ENCODE data around the gene CCDC174. TPM values are rescaled to one million over a fixed set of nuclear protein-coding genes. Genes with fewer than 3 reads are reported as not detected.

CCDC174 gene
- total and polyA plus RNA-seq, 7 donors = 10.8 to 21.3 (median 13.3) TPM

DNA sequence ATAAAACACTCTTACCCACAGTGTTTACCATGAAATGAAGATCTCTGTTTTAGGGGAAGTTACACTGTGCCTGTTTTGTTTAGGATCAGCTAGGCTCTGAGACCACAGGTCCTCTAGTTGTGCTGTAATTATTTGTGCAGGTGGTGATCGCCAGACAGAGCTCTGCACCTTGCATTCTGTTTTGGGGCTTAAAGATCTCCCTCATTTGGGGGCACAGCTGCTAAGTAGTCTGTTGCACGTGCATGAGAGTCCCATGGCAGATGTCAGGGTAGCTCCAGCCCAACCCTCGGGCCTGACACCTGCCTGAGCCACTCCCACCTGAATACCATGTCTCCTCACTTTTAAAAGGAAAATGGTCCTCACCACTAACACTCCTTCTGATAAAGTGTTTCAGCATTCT, 35.8 kb downstream of the CCDC174 start:
- Histone ChIP-seq H3K36me3 (no peaks in the 10 kb centered on the region), H3K9me3 (no peaks in the 10 kb centered on the region), H3K27me3 (no peaks in the 10 kb centered on the region), H3K27ac (no peak overlapping the region), H3K4me3 (no peak overlapping the region), H3K4me1 (no peaks in the 10 kb centered on the region)
- 46 to 59% methylated on average over 3 of the region's 3 CpGs for WGBS, 2 donors
- TF ChIP-seq, protein P1, sequence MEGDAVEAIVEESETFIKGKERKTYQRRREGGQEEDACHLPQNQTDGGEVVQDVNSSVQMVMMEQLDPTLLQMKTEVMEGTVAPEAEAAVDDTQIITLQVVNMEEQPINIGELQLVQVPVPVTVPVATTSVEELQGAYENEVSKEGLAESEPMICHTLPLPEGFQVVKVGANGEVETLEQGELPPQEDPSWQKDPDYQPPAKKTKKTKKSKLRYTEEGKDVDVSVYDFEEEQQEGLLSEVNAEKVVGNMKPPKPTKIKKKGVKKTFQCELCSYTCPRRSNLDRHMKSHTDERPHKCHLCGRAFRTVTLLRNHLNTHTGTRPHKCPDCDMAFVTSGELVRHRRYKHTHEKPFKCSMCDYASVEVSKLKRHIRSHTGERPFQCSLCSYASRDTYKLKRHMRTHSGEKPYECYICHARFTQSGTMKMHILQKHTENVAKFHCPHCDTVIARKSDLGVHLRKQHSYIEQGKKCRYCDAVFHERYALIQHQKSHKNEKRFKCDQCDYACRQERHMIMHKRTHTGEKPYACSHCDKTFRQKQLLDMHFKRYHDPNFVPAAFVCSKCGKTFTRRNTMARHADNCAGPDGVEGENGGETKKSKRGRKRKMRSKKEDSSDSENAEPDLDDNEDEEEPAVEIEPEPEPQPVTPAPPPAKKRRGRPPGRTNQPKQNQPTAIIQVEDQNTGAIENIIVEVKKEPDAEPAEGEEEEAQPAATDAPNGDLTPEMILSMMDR (IDR thresholded peaks at IDR 0.05) = no peak
- no peak for TF ChIP-seq EP300 (IDR thresholded peaks at IDR 0.05)
- no peak for TF ChIP-seq POLR2AphosphoS5 (IDR thresholded peaks at IDR 0.05)
- TF ChIP-seq POLR2A (IDR thresholded peaks at IDR 0.05) = no peak
- DNase-seq = no peak
- intact Hi-C loops (cut with DNase I) = no loop called here

DNA sequence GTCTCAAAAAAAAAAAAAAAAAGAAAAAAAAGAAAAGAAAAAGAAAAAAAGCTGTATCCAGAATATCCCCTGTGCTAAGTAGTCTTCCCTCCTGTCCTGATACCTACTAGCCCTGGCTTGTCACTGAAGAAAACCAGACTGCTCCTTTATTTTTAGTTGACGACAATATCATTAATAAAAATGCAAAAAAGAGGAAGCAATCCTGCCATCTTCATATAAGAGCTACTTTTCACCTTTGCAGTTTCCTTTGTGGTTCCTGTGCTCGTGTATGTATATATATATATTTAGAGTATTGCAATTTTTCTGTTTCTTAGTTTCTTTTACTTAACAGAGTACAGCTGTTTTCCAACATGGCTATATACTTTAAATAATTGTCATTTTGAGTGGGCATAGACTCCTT, 37.0 kb downstream of the CCDC174 start:
- TF ChIP-seq POLR2AphosphoS5 (IDR thresholded peaks at IDR 0.05) (no peak), EP300 (IDR thresholded peaks at IDR 0.05) (no peak), POLR2A (IDR thresholded peaks at IDR 0.05) (no peak)
- TF ChIP-seq, protein P1 (IDR thresholded peaks at IDR 0.05) = no peak
- WGBS, 2 donors = 41 to 73% methylated on average over 2 of the region's 2 CpGs

DNA sequence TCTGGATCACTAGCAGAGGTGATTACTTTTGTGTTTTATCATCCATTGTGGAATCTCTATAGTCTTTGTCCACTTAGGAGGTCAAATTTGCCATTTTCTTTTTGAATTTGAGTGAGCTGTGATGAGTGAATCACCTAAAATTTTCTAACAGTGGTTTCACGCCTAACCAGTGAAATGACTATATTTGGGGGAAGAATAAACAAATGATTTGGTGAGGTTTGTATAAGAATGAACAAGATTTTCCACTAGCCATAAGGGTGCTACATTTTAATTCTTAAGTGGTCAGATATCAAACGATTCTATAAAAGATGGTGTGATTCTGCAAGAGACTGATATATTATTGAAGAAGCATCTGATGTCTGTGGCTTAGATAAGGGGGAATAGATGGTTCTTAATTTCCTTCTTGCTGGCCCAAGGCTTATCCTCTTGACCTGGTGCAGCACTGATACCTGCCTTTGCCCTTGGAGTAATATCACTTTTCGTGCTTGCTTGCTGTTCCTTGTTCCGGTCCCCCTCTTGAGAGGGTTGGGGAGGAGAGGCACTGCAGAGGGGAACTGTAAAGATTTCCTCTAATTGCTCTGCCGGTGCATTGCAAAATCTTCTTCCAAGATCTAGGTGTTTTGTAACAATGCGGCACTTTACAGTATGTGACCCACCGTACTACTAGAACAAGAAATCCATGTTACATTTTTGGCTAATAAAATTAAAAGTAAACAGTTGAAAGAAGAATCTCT, 37.9 kb downstream of the CCDC174 start:
- H3K36me3 ChIP-seq = no peaks in the 10 kb centered on the region
- no peaks in the 10 kb centered on the region for H3K4me1 ChIP-seq
- no peak for DNase-seq
- H3K27me3 ChIP-seq = no peaks in the 10 kb centered on the region
- WGBS, 2 donors = 59 to 77% methylated on average over 7 of the region's 7 CpGs
- H3K9me3 ChIP-seq = no peaks in the 10 kb centered on the region
- no peak overlapping the region for H3K27ac ChIP-seq
- intact Hi-C loops (cut with DNase I) = no loop called here
- TF ChIP-seq POLR2AphosphoS5 (IDR thresholded peaks at IDR 0.05) (no peak), POLR2A (IDR thresholded peaks at IDR 0.05) (no peak), EP300 (IDR thresholded peaks at IDR 0.05) (no peak)
- TF ChIP-seq, protein P1 (IDR thresholded peaks at IDR 0.05) = no peak
- H3K4me3 ChIP-seq = no peak overlapping the region

More for the DNA sequence above, 37.0 kb downstream of the CCDC174 start:
- Histone ChIP-seq H3K4me3 (no peak overlapping the region), H3K27ac (no peak overlapping the region), H3K9me3 (no peaks in the 10 kb centered on the region), H3K27me3 (no peaks in the 10 kb centered on the region), H3K4me1 (no peaks in the 10 kb centered on the region), H3K36me3 (no peaks in the 10 kb centered on the region)
- intact Hi-C loops (cut with DNase I) = no loop called here
- no peak for DNase-seq

DNA sequence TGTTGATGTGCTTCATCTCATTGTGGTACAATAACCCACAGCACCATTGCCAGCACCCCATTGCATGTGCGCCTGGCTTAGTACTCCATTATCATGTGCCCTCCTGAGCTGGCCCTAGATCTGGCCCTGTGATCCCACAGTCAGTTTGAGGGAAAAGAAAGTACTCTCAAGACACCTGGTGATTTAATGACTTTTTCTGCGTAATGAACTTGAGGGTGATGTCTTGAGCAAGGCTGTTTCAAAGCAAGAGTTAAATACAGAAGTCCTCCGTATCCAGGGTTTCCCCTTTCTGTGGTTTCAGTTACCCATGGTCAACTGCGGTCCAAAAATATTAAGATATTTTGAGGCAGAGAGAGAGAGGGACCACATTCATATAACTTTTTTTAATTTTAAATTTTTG, 39.7 kb downstream of the CCDC174 start:
- DNase-seq = no peak
- no peak overlapping the region for H3K4me3 ChIP-seq
- no peak for TF ChIP-seq POLR2AphosphoS5 (IDR thresholded peaks at IDR 0.05)
- no peak for TF ChIP-seq EP300 (IDR thresholded peaks at IDR 0.05)
- TF ChIP-seq, protein P1 (IDR thresholded peaks at IDR 0.05) = no peak
- no peak for TF ChIP-seq POLR2A (IDR thresholded peaks at IDR 0.05)
- H3K4me1 ChIP-seq = no peaks in the 10 kb centered on the region
- no peaks in the 10 kb centered on the region for H3K27me3 ChIP-seq
- WGBS, 2 donors = 62 to 89% methylated on average over 4 of the region's 4 CpGs
- H3K27ac ChIP-seq = no peak overlapping the region
- no peaks in the 10 kb centered on the region for H3K36me3 ChIP-seq
- intact Hi-C loops (cut with DNase I) = no loop called here
- H3K9me3 ChIP-seq = no peaks in the 10 kb centered on the region

DNA sequence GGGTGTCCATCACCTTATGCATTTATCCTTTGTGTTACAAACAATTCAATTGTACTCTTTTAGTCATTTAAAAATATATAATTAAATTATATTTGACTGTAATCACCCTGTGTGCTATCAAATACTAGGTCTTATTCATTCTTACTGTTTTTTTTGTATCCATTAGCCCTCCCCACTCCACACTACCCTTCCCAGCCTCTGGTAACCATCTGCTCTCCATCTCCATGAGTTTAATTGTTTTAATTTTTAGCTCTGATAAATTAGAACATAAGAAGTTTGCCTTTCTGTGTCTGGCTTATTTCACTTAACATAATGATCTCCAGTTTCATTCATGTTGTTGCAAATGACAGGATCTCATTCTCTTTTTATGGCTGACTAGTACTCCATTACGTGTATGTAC, 40.2 kb downstream of the CCDC174 start:
- Histone ChIP-seq H3K27me3 (no peaks in the 10 kb centered on the region), H3K9me3 (no peaks in the 10 kb centered on the region), H3K27ac (no peak overlapping the region), H3K4me1 (no peaks in the 10 kb centered on the region), H3K4me3 (no peak overlapping the region), H3K36me3 (no peaks in the 10 kb centered on the region)
- intact Hi-C loops (cut with DNase I) = no loop called here
- WGBS, 2 donors = 90 to 92% methylated on average over 1 of the region's 1 CpG
- TF ChIP-seq POLR2AphosphoS5 (IDR thresholded peaks at IDR 0.05) = no peak
- TF ChIP-seq EP300 (IDR thresholded peaks at IDR 0.05) = no peak
- TF ChIP-seq, protein P1 (IDR thresholded peaks at IDR 0.05) = no peak
- no peak for TF ChIP-seq POLR2A (IDR thresholded peaks at IDR 0.05)
- DNase-seq = no peak
